Activated CD8-positive, alpha-beta memory T cell treated with anti-CD3 and anti-CD28 coated beads for 1 hour (primary cell): Measurements from ENCODE around the gene DLEC1.
"Not testable (repeated sequence)": the region's sequence is repeated elsewhere in the genome, so short reads cannot be mapped to it uniquely, and the experiment has no call there.

Experiments used
- DNase-seq, 2 donors: peaks; one replicate each; pipeline ENCODE4 v3.0.0-alpha.2; 2020; ENCODE audit warnings: low read depth in 1 of 2; ENCODE audit errors: extremely low read depth in 1 of 2

DLEC1 gene

GRCh38 chr3:38018296-38019266 is 20.4 kb upstream of the DLEC1 start:
- no peak for DNase-seq

DNA sequence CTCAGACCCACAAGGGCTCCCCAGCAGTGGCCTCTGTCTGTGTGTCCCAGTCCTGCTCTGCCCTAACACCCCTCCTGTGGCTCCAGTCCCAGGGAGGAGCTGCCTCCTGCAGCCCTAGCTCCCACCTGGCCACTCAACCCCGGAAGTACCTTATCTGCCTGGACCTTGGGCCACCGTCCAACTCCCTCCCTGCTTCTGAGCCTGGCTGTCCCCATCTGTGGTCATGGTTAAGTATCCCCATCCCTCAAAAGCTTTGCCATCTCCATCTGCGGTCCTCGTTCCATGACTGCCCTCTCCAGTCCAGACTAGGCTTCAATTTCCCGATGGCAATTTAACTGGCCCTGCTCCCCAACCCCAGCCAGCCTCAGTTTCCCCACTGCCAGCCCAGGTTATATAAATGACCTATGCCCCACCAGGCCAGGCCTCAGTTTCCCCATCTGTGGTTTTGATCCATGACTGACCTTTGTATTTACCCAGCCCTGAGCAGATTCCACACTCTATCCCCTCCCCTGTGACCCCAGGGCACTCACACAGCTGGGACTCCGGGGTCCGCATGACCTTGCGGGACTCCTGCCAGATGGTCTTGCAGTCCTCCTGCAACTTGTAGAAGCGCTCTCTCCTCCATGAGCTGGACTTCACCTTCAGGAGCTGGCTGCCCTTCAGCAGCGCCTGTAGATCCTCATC is 19.2 kb upstream of the DLEC1 start:
- DNase-seq: no peak

GRCh38 chr3:38020342-38020726 is 18.7 kb upstream of the DLEC1 start:
- DNase-seq: no peak

DNA sequence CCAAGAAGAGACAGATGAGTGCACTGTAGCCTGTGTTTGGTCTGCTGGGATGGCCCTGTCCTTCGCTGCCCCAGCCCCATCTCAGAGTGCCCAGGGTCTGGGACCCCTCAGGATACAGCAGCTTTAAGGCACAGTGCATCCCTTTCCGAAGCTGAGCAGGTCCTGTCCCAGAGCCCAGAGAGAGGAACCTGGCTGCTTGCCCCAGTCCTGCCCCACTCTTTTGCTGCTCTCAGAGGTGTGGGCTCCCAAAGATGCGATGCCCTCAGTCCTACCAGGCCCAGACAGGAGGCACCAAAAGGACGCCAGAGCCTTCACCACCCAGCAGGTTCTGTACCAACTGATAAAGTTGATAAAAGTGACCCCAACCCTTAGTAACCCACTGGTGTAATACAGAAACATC is 17.8 kb upstream of the DLEC1 start:
- DNase-seq: no peak

DNA sequence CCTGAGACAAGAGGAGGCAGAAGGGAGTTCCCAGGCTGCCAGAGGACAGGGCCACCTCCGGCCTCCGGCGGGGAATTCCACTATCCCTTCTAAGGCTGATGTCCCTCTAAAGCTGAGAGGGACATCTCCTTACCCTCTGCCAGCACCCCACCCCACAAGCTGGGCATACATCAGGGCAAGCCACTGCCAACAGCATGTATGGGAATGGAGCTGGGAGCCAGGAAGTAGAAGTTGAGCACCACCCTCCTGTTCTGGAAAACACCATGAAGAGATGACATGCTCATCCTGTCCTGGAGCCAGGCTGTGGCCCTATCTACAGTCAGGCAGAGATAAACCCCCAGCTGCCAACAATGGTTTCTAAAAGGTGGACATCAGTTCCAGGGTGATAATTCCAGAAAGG is 16.7 kb upstream of the DLEC1 start:
- no peak for DNase-seq

DNA sequence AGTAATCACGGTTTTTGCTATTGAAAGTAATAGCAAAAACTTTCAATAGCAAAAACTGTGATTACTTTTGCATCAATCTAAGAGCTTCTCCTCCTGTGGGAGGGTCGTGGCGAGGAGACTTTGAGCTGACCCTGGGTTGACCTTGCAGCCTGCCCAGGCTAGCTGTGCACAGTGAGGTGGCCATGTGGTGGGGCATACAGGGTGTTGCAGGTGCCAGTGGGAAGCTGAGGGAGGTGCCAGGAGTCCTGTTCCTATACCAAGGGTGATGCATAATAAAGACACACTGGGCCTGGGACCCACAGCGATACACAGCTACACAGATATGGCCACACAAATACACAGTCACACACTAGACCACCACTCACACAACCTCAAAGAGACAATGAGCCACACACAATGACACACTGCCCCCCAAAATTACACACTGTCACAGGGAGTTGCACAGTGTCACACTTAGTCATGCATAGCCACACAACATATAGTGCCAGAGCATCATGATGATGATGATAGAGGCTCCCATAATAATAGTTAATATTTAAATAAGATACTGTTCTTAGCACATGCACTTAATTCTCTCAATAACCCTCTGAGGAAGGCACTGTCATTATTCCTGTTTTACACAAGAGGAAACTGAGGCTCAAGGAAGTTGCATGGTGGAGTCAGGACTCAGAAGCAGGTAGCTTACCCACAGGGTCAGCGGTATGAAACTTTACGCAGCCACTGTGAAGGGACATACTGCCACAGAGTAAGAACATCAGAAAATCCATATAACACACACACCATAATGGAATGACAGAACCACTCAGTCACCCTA is 15.9 kb upstream of the DLEC1 start:
- DNase-seq: no peak

- DNase-seq: no peak
These were observed 12.2 kb upstream of the DLEC1 start for GRCh38 chr3:38026856-38027255.

DNA sequence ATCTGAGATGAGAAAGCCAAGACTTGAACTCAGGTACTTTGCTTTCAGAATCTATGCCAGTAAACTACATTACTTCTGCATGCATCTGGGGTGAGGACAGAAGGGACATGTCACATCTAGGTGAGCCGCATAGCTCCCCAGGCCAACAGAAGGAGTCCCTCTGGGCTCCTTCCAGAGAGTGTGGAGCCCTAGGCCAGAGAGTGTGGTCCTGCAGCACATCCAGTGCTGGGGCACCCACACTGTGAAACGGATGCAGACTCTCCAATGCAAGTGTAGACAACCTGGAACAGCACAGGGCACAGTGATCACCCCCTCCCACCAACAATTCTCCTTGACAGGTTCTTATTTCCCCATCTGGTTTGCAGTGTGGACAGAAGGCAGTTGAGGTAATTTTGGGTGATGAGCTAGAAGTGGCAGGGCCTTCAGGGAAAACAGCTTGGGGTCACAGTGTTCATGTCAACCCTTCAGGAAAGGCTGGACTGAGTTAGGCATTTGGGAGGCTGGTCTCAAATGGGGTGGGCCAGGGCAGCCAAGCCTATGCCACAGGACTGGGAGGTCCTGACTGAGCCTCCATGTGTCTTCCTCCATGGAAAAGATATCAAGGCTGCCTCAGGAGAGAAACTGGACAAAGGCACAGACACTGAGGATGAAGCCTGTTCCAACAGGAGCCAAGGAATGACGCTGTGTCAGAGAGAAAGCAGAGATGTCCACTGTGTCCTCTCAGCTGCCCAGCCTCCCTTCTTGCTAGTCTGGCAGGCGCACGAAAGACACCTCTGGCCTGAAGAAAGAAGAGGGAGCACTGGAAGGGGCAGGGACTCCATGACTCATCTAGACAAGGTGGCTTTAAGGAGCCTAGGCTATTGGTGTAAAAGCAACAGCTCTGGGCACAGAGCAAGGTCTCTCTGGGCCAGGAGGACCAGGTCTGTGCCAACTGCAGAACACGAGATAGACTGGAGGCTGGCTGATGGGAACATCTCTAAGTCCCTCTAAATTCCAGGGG is 11.2 kb upstream of the DLEC1 start:
- DNase-seq: no peak

- no peak for DNase-seq
These were observed 10.2 kb upstream of the DLEC1 start for GRCh38 chr3:38028621-38029361.

GRCh38 chr3:38029400-38030125 is 9.4 kb upstream of the DLEC1 start, which contains the start of gene PLCD1:
TSS of gene PLCD1 (minus strand) at chr3:38029642. CDS start at chr3:38029539, 103 bp downstream.
- DNase-seq: no peak

DNA sequence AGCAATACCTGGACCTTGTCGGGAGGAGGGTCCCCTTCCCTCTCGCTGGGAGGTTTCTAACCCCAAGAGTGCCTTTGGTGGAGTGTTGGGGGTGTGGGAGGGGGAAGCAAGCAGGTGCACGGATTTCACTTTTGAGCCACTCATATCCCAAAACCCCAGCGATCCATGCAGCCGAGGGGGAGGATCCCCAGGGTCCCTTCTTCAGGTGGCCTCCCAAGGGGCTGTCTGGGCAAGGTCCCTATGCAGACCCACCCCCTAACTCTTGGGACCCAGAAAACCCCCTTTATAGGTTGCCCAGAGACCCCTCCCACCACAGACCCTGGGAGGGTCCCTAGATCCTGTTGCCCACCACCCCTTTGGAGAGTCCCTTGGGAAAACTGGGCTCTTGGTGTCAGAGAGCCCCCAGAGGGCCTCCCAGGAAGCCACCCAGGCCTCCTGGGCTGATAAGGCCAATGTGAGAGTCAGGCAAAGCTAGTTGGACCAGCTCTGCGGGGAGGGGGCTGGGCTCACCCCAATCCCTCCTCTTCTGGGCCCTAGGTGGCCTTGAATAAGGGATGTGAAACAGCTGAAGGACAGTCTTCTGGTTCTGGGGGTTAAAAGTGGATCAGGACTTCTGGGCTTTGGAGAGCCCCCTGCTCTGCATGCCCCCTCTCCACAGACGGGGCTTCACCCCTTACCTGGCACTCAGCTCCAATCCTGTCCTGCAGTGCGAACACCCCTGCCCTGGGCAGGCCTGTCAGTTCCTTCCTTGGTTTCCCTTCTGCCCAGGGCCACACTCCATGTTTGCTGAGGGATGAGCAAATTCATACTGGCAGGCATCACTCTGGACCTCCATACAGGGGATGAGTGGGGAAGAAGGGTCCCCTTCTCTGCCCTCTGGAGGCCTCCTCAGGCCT is 8.6 kb upstream of the DLEC1 start:
- DNase-seq: no peak

DNA sequence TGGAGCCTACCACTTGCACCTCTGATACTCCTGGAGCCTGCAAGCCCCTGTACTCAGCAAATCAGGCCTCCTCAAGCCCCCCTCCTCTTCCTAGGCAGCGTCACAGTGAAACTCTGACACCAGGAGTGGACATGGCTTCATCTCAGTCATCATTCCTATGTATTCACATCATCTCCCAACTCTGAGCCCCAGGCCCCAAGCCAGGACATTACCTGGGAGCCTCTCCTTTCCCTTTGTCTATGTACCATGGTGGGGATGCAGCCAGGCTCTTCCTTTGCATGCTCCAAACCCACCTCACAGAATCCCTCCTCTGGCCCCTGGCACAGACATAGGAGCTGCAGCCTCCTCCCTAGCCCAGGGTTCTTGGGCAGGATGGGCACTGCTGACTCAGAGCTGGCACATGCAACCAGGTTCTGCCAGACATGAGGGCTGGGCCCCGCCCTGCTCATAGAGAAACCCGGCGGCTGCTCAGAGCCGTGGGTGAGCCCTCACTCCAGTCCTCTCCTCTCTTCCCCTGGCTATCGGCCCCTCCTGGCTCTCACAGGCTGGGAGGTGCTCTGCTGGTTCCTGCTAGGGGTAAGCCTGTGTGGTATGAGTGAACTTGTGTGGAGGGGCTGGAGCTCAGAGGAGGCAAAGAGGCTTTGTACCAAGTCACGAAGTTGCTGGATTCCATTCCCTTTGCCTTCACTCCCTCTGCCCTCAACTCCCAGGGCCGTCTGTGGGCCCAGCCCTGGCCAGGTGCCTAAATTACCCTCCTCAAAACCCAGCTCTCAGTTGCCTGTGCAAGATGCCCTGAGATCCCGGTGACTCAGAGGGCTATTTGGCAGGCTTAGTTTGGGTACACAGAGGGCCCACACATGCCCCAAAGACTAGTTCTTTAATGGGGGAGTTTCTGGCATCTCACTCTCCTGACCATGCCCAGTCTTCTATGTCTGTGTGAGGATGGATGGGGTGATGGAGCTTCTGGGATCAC is 7.7 kb upstream of the DLEC1 start:
- no peak for DNase-seq

DNA sequence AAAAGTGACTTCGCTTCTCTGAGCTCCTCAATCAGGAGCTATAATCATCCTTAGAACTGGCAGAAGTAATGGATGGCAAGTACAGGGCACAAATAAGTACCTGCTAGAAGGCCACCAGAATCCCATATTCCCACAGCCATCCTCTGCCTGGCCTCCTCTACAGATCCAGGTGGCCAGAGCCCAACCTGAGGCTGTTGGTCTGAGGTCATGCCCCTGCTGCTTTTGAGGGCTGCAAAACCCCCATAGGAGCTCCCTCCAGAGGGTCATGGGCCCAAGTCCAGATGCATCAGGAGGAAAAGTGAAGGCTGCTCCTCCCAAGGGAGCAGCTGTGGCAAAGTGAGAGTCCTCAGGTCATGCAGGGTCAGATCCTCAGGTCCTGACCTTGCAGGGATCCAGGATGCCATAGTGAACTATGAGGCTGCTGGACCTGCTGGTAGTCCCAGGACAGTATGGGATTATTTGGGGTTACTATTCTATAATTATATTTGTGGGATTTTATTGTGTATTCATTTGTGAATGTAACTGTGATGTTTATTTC is 6.6 kb upstream of the DLEC1 start:
- no peak for DNase-seq

DNA sequence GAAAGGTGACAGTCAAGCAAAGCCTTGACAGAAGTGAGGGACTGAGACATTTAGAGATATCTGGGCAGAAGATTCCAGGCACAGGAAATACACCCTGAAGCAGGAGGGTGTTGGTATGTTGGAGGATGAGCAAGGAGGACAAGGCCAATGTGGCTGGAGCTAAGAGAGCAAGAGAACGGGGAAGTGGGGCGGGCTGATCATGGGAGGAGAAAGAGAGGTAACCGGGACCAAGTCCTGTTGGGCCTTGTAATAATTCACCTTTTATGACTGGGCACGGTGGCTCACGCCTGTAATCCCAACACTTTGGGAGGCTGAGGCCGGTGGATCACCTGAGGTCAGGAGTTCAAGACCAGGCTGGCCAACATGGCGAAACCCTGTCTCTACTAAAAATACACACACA is 5.4 kb upstream of the DLEC1 start:
- DNase-seq: not testable (repeated sequence)

GRCh38 chr3:38034335-38034734 is 4.7 kb upstream of the DLEC1 start:
- not testable (repeated sequence) for DNase-seq

DNA sequence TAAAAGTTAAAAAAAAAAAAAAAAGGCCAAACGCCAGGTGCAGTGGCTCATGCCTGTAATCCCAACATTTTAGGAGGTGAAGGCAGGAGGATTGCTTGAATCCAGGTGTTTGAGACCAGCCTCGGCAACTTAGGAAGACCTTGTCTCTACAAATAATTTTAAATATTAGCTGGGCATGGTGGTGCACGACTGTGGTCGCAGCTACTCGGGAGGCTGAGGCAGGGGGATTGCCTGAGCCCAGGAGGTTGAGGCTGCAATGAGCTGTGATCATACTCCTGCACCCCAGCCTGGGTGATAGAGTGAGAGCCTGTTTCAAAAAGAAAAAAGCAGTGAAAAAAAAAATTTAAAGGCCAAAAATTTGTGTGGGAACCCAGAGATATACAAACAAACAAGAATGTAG is 2.7 kb upstream of the DLEC1 start:
- DNase-seq: no peak
